ENCODE data around the gene SYS1. TPM values are rescaled to one million over a fixed set of nuclear protein-coding genes. Genes with fewer than 3 reads are reported as not detected.

Gene SYS1
- total and polyA plus RNA-seq, 9 donors, result 10.1 to 20.0 (median 16.2) TPM

- WGBS (ENCODE audit: insufficient coverage), result 61% methylated on average over 4 of the region's 7 CpGs
- Histone ChIP-seq H3K9me3 (replicated peaks; ENCODE audit: control insufficient read depth, low read depth, low read length) (no peaks in the 10 kb centered on the region), H3K4me1 (ENCODE audit: control insufficient read depth, insufficient read depth, low read length) (no peaks in the 10 kb centered on the region), H3K4me3 (ENCODE audit: low read length) (no peak overlapping the region), H3K36me3 (ENCODE audit: control insufficient read depth, insufficient read depth, low read length) (no peaks in the 10 kb centered on the region), H3K27ac (ENCODE audit: low read length) (no peak overlapping the region), H3K27me3 (ENCODE audit: control insufficient read depth, insufficient read depth, low read length) (peaks cover 8% of the 10 kb centered on the region)
- peak; percentile 68 for DNase-seq
Measured at GRCh38 chr20:45322952-45323383, 40.0 kb upstream of the SYS1 start.

GRCh38 chr20:45323731-45324130, 39.2 kb upstream of the SYS1 start:
- no peak overlapping the region for H3K4me3 ChIP-seq (ENCODE audit: low read length)
- H3K27ac ChIP-seq (ENCODE audit: low read length), result no peak overlapping the region
- no peaks in the 10 kb centered on the region for H3K4me1 ChIP-seq (ENCODE audit: control insufficient read depth, insufficient read depth, low read length)
- no peaks in the 10 kb centered on the region for H3K36me3 ChIP-seq (ENCODE audit: control insufficient read depth, insufficient read depth, low read length)
- no peak for DNase-seq
- H3K9me3 ChIP-seq (replicated peaks; ENCODE audit: control insufficient read depth, low read depth, low read length), result no peaks in the 10 kb centered on the region
- H3K27me3 ChIP-seq (ENCODE audit: control insufficient read depth, insufficient read depth, low read length), result peaks cover 2% of the 10 kb centered on the region

DNA sequence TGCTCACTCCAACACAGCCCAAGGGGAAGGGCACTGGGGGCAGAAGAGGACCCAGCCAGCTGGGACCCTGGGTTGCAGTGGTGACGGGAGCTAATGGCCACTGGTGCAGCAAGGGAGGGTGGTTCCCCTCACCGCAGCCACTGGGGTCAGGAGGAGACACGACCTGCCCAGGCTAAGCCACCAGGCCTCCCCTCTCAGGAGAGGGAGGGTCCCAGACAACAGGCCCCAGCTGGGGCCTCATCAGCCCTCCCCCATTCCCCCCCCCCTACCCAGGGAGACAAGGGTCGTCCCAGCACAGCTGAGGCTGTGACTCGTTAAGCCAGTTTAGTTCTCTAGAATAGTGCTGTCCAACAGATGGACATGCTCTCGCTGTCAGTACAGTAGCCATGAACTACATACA, 37.6 kb upstream of the SYS1 start:
- Histone ChIP-seq H3K36me3 (ENCODE audit: control insufficient read depth, insufficient read depth, low read length) (peaks cover 4% of the 10 kb centered on the region), H3K27me3 (ENCODE audit: control insufficient read depth, insufficient read depth, low read length) (no peaks in the 10 kb centered on the region), H3K4me3 (ENCODE audit: low read length) (no peak overlapping the region), H3K9me3 (replicated peaks; ENCODE audit: control insufficient read depth, low read depth, low read length) (no peaks in the 10 kb centered on the region), H3K27ac (ENCODE audit: low read length) (no peak overlapping the region), H3K4me1 (ENCODE audit: control insufficient read depth, insufficient read depth, low read length) (no peaks in the 10 kb centered on the region)
- DNase-seq, result no peak
- 76% methylated on average over 3 of the region's 6 CpGs for WGBS (ENCODE audit: insufficient coverage)

DNA sequence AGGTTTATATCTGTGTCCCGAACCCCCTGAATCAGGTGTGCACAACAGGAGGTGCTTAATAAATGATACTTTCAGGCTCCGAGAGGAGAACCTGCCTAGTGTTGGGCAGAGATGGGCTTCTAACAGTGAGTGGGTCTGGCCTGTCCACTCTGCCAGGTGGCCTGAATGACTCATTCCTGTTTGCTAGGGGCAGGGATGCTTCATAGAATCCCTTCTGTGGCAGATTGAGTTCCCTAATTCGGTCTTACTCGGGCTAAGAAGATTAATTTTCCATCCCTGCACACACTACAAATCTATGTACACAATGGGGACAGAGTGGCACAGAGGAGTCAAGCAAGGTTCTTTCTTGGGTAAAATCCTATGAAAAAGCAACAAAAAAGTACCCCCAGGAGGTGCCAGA, 34.5 kb upstream of the SYS1 start:
- Histone ChIP-seq H3K27ac (ENCODE audit: low read length) (no peak overlapping the region), H3K36me3 (ENCODE audit: control insufficient read depth, insufficient read depth, low read length) (peaks cover 6% of the 10 kb centered on the region), H3K27me3 (ENCODE audit: control insufficient read depth, insufficient read depth, low read length) (no peaks in the 10 kb centered on the region), H3K4me1 (ENCODE audit: control insufficient read depth, insufficient read depth, low read length) (no peaks in the 10 kb centered on the region), H3K9me3 (replicated peaks; ENCODE audit: control insufficient read depth, low read depth, low read length) (no peaks in the 10 kb centered on the region), H3K4me3 (ENCODE audit: low read length) (no peak overlapping the region)
- WGBS (ENCODE audit: insufficient coverage), result 92% methylated on average over 2 of the region's 4 CpGs
- DNase-seq, result no peak

- H3K9me3 ChIP-seq (replicated peaks; ENCODE audit: control insufficient read depth, low read depth, low read length), result no peaks in the 10 kb centered on the region
- H3K4me3 ChIP-seq (ENCODE audit: low read length), result no peak overlapping the region
- no peak overlapping the region for H3K27ac ChIP-seq (ENCODE audit: low read length)
- WGBS (ENCODE audit: insufficient coverage), result 100% methylated on average over 1 of the region's 7 CpGs
- H3K27me3 ChIP-seq (ENCODE audit: control insufficient read depth, insufficient read depth, low read length), result no peaks in the 10 kb centered on the region
- no peak for DNase-seq
- peaks cover 6% of the 10 kb centered on the region for H3K36me3 ChIP-seq (ENCODE audit: control insufficient read depth, insufficient read depth, low read length)
- H3K4me1 ChIP-seq (ENCODE audit: control insufficient read depth, insufficient read depth, low read length), result no peaks in the 10 kb centered on the region
Measured at GRCh38 chr20:45329497-45330319, 33.2 kb upstream of the SYS1 start.

DNA sequence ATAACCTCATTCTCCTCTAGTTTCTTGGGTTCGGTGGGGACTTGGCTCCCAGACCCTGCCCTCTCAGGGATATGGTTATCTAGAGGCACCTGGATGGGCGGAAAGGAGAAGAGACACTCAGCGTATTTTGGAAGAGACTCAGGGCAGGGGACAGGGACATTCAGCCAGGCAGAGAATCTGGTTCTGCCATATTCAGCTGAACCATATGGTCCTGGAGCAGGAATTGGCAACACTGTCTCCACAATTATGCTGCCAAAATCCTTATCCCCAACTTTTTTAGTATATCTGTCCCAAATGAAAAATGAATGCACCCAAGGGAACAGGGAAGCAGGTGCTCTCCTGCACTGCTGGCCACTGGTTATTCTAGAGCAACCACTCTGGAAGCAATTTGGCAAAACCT, 32.5 kb upstream of the SYS1 start:
- WGBS (ENCODE audit: insufficient coverage), result 76% methylated on average over 3 of the region's 3 CpGs
- DNase-seq, result no peak
- Histone ChIP-seq H3K27ac (ENCODE audit: low read length) (no peak overlapping the region), H3K27me3 (ENCODE audit: control insufficient read depth, insufficient read depth, low read length) (no peaks in the 10 kb centered on the region), H3K9me3 (replicated peaks; ENCODE audit: control insufficient read depth, low read depth, low read length) (no peaks in the 10 kb centered on the region), H3K36me3 (ENCODE audit: control insufficient read depth, insufficient read depth, low read length) (peaks cover 6% of the 10 kb centered on the region), H3K4me1 (ENCODE audit: control insufficient read depth, insufficient read depth, low read length) (no peaks in the 10 kb centered on the region), H3K4me3 (ENCODE audit: low read length) (no peak overlapping the region)

DNA sequence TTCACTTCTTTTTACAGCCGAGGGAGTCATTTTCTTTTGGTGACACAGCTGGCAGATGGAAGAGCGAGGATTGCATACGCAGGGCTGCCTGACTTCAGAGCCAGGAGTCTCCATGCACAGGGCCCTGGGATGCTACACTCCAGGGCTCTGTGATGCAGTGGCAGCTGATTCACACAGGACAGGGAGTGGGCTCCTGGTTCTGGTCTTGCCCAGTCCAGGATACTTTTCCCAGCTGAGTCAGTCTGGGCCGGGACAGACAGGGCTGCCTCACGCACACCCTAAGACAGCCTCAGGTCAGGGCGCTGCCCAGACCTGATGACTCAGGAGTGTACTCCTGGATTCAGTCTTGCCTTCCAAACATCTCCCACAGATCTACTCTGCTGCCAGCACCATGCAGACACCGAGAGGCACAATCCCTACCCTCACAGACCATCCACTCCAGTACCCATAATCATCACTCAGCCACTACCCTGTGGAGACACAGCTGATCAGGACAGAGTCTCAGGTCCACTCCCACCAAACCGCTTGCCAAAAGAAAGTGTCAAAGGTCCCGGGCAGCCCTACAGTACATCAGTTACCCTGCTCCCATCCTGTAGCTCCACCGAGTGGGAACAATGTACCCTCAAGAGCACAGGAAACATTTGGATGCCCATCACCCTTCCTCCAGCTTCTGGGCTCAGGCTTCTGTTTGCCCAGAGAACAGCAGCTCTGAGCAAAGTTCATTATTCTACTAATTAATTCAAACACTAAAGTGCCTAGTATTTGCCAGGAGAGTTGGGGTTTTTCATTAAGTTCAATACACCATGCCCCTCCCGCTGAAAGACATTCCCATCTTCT, 26.2 kb upstream of the SYS1 start:
- Histone ChIP-seq H3K36me3 (ENCODE audit: control insufficient read depth, insufficient read depth, low read length) (no peaks in the 10 kb centered on the region), H3K4me3 (ENCODE audit: low read length) (no peak overlapping the region), H3K27ac (ENCODE audit: low read length) (no peak overlapping the region), H3K9me3 (replicated peaks; ENCODE audit: control insufficient read depth, low read depth, low read length) (no peaks in the 10 kb centered on the region), H3K27me3 (ENCODE audit: control insufficient read depth, insufficient read depth, low read length) (no peaks in the 10 kb centered on the region), H3K4me1 (ENCODE audit: control insufficient read depth, insufficient read depth, low read length) (peaks cover 8% of the 10 kb centered on the region)
- DNase-seq, result no peak
- 73% methylated on average over 10 of the region's 11 CpGs for WGBS (ENCODE audit: insufficient coverage)

GRCh38 chr20:45337367-45338120, 25.4 kb upstream of the SYS1 start:
- no peak overlapping the region for H3K4me3 ChIP-seq (ENCODE audit: low read length)
- no peaks in the 10 kb centered on the region for H3K36me3 ChIP-seq (ENCODE audit: control insufficient read depth, insufficient read depth, low read length)
- WGBS (ENCODE audit: insufficient coverage), result 53% methylated on average over 12 of the region's 15 CpGs

GRCh38 chr20:45338121-45339030, 24.6 kb upstream of the SYS1 start:
- H3K4me1 ChIP-seq (ENCODE audit: control insufficient read depth, insufficient read depth, low read length), result peaks cover 15% of the 10 kb centered on the region
- 79% methylated on average over 3 of the region's 11 CpGs for WGBS (ENCODE audit: insufficient coverage)
- H3K36me3 ChIP-seq (ENCODE audit: control insufficient read depth, insufficient read depth, low read length), result no peaks in the 10 kb centered on the region
- H3K27ac ChIP-seq (ENCODE audit: low read length), result peak overlapping the region; percentile 29
- no peaks in the 10 kb centered on the region for H3K27me3 ChIP-seq (ENCODE audit: control insufficient read depth, insufficient read depth, low read length)
- no peak overlapping the region for H3K4me3 ChIP-seq (ENCODE audit: low read length)
- no peaks in the 10 kb centered on the region for H3K9me3 ChIP-seq (replicated peaks; ENCODE audit: control insufficient read depth, low read depth, low read length)
- DNase-seq, result no peak

More at GRCh38 chr20:45337367-45338120, 25.4 kb upstream of the SYS1 start:
- DNase-seq, result peak; percentile 30
- Histone ChIP-seq H3K9me3 (replicated peaks; ENCODE audit: control insufficient read depth, low read depth, low read length) (no peaks in the 10 kb centered on the region), H3K4me1 (ENCODE audit: control insufficient read depth, insufficient read depth, low read length) (peaks cover 15% of the 10 kb centered on the region), H3K27ac (ENCODE audit: low read length) (peak overlapping the region; percentile 29), H3K27me3 (ENCODE audit: control insufficient read depth, insufficient read depth, low read length) (no peaks in the 10 kb centered on the region)
